NCI-H187 (cell line): Measurements from ENCODE around the gene MEF2C.

ENCODE experiments used
- DNase-seq, 2 experiments: peaks; one replicate each; lab custom pipeline; 2025; lab: John Stamatoyannopoulos, UW

The MEF2C gene

GRCh38 chr5:88687373-88687911, 195.5 kb downstream of the MEF2C start:
- DNase-seq: no peak

GRCh38 chr5:88686726-88687125, 196.3 kb downstream of the MEF2C start:
- no peak for DNase-seq

DNA sequence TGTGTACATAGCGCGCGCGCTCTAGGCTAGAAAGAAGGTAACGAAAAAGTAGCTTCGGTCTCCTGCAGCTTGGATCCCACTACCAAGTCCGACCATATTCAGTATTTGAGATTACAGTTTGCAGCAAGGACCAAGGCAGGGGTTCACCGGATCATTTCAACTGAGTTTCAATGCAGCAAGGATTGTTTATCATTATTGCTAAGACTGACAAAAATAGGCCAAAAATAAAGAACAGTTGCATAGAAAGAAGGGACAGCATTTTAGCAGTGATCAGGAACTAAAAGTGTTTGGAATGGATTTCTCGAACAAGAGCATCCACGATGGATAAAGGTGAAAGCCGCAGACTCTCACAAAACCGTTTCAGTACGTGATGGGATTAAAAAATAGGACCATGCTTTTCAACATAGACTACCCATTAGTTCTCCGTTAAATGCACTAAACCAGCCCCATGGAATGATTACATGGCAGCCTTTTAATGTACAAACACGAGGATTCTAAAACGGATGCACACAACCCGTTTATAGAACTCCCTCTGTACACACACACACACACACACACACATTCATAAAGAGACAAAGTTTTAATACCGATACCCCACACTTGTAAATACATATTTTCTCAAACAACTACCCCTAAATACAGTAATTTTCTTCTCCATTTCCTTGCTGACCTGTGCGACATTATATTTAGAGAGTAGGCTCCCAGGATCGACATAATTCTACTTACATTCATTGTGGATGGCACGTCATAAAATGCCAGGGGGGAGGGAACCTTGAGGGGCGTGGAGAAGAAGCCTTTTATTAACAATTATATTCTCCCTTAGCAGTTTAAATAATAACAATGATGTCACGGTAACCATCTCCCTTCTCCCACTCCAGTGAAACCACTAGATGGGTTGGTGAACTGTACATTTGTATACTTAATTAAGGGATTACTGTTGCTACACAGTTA, 197.1 kb downstream of the MEF2C start:
- no peak for DNase-seq

DNA sequence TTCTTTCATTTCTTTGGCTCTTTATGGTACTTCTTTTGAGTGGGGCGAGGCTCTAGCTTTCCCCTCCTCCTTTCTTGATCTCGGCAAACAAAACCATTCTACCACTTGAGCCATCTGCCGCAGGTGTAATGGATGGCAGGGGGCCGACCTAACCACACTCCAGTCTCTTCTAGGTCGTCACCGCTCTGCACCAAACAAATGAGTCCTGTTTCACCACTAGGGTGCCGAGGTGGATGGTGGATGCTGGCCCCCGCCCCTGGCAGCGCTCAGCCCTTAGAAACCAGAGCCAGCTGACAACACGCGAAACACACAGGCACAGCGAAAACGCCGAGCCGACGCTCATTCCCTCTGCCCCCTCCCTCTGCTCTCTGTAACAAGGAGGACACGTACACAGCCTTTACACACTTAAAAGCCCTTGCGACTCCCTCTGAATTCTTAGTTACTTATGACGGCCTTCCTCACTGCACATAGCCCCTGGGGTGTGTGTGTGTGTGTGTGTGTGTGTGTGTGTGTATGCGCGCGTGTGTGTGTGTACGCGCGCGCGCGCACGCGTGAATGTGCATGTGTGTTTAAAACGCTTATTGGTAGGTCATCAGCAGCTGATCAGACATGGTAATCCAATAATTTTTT, 199.4 kb downstream of the MEF2C start:
- DNase-seq: peak; percentile 87 to 94

- DNase-seq: peak in 1 of 2 experiments; percentile 60
Measured at GRCh38 chr5:88682881-88683361, 200.1 kb downstream of the MEF2C start.

DNA sequence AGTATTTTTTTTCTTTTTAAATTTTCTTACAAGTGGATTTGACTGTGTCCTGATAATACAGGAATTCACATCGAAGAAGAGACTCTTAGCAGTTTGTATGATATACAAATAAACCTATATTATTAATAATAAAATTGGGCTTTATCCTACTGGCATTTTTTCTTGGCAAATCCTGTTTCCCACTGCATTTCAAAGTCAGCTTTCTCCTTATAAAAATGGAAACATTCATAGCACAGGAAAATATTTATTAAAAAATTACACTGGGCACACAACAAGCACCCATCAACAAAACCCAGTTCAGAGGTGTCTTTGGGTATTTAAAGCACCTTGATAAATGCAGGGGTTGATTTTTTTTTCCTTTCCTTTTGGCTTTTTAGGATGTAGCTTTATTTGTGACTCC, 200.9 kb downstream of the MEF2C start:
- no peak for DNase-seq

DNA sequence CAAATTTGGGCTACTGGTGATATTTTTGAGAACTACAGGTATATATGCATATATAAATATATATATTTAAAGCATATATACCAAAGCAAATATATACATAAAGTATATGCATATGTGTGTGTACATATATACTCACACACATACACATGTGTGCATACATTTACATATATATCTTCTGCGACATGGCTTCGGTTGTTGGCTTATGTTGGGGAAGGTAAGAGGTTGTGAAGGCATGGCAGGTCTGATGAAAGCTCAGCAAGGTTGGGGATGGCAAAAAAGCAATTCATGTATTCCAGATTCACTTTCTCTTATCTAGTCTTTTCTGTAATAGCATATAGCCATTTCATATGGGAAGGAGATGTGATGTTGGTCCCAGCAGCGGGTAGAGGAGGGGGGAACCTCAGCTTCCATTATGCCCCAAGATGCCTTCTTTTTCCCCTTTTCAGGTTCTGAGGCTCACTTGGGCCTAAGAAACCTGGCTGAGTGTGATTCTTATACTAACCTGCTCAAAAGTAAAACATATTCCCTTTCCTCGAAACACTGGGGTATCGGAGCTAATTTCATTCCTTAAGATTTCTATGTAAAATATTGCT, 201.7 kb downstream of the MEF2C start:
- no peak for DNase-seq

DNA sequence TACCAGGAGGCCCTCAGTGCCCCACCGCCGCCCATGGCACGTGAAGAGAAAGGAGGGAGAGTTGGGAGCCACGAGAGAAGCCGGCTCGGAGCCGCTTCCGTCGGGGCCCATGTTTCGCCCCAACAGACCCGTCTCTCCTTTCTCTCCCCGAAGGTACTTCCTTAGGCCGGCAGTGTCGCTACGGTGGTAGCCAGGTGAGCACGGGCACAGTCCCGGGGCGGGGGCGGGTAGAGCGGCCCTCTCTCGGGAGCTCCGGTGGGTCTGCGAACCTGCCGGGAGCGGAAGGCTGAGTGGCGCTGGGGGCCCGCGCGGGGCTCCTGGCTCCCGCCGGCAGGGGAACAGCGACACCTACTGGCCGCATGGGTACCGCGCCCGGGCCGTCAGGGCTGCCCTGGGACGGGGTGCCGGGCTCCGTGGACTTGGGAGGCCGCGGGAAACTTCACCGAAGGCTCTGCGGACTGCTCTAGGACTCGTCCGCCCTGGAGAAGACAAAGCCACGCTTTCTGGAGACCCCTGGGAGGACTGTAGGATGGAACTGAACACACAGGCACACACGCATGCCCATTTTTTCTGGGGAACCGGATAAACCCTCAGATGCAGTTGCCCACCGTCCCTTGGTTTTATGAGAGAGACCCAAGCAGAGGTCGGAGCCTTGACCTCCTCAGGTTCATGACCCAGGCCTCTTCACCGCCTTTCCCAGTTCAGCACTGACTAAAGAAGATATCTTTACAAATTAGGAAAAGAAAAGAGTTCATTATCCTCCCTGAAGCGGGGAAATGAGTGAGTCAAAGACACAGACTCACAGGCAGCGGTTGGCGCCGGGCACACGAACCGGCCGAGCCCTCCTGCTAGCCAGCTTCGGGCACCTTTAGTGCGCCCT, 202.5 kb downstream of the MEF2C start:
- peak; percentile 38 to 66 for DNase-seq

DNA sequence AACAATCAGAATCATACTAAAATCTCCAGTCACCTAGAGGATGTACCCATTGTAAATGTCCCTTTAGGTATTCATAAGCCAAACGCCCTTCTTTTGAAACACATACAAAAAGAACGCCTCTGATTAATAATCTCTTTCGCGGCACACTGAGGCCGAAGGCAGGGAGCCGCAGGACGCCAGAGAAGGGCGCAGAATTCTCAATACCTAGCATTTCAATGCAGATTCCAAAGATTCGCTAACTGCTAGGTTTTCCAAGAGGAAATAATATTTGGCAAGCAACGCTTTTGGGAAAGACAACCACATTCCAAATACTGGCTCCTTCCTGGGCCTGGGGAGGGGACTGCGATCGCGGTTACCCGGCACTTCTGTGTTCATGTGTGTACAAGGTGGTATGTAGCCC, 203.3 kb downstream of the MEF2C start:
- DNase-seq: no peak

GRCh38 chr5:88678770-88679381, 204.1 kb downstream of the MEF2C start:
- DNase-seq: no peak

- DNase-seq: no peak
Measured at GRCh38 chr5:88677943-88678769, 204.8 kb downstream of the MEF2C start.

- DNase-seq: no peak
Measured at GRCh38 chr5:88677376-88677895, 205.5 kb downstream of the MEF2C start.

DNA sequence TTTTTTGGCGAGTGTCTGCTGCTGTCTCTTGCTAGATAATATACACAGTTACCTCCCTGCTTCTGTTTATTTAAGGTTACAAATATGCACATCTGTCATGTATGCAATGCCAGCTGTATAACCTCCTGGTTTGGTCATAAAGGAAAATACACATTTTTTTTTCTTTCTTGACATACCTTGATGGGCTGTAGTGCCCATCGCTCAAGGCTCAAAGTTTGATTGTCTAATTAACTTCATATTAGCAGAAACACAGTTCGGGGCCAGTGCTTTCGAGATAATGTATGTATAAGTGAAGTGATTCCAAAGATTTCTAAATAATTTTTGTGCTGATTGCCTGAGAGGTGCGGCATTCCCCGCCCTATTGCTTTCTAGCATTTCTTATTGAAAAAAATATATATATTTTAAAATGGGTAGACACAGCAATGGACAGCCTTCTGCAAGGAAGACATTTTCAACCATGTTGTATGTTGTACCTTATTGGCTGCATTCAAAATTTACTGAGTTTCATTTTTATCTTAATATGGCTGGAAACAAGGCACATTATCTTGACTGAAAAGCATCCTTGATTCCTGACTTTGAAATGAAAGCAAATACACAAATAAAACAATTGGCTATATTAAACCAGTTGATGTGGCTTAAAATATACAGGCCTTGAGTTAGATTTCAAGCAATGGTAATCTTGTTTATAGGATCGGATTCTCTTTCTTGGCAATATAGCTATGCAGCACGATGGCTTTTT, 206.2 kb downstream of the MEF2C start:
- DNase-seq: no peak

GRCh38 chr5:88675708-88676636, 207.0 kb downstream of the MEF2C start:
- DNase-seq: peak; percentile 53 to 82

- DNase-seq: peak in 1 of 2 experiments; percentile 79
Measured at GRCh38 chr5:88675168-88675707, 207.7 kb downstream of the MEF2C start.

GRCh38 chr5:88674356-88675167, 208.4 kb downstream of the MEF2C start:
- peak; percentile 77 to 82 for DNase-seq
